A549 (cell line): ENCODE results near the gene AAK1. TPM values are rescaled to one million over a fixed set of nuclear protein-coding genes. Genes with fewer than 3 reads are reported as not detected.

Experiments
- ATAC-seq, 2 experiments: fragments of 200-7000 bp in 1 of 2; fragments of >200 bp in 1 of 2; cut with Nextera tagmentation in 1 of 2; cut with Tn5 transposase in 1 of 2; 3 replicates each; pipeline versions ENCODE4 v1.8.0 to v1.9.1; 2018 to 2020; ENCODE audit warnings: mild to moderate bottlenecking in 1 of 2, moderate library complexity in 1 of 2
- CTCF ChIA-PET: fragments of 300-600 bp; sonication (Branson Sonifier 250); formaldehyde crosslinking; extraction: SDS; loops from one replicate; lab custom pipeline; 2021; ENCODE audit warnings: antibody characterized with exemption, inconsistent platforms; lab: Yijun Ruan, JAX
- POLR2A ChIA-PET: fragments of 350-600 bp; formaldehyde crosslinking; extraction: SDS; loops from one replicate; lab custom pipeline; 2021; ENCODE audit warnings: antibody characterized with exemption, inconsistent platforms; lab: Yijun Ruan, JAX
- DNase-seq, 2 experiments: peaks; one replicate each; pipeline versions ENCODE4 v3.0.0 to v3.0.0-alpha.2; 2011 to 2016; ENCODE audit warnings: low read depth in 1 of 2, low spot score in 1 of 2
- FAIRE-seq: peaks from 2 replicates; lab custom pipeline; 2011; peaks lifted over from hg19 to GRCh38; lab: Jason Lieb, UNC
- H3K27ac ChIP-seq, 2 experiments: fragments of >200 bp; sonication (Bioruptor Twin); formaldehyde crosslinking; 3 replicates each; pipeline ENCODE4 v1.5.1; 2016 to 2017
- H3K4me1 ChIP-seq: fragments of >200 bp; sonication (Bioruptor Twin); formaldehyde crosslinking; 3 replicates; pipeline ENCODE4 v1.6.1; 2016
- H3K4me2 ChIP-seq: fragments of >200 bp; sonication (Bioruptor Twin); formaldehyde crosslinking; 3 replicates; pipeline ENCODE4 v1.6.1; 2016
- H3K4me3 ChIP-seq: fragments of >200 bp; sonication (Bioruptor Twin); formaldehyde crosslinking; 3 replicates; pipeline ENCODE4 v1.5.1; 2016
- H3K9me3 ChIP-seq: fragments of >200 bp; sonication (Bioruptor Twin); formaldehyde crosslinking; 3 replicates; pipeline ENCODE4 v1.6.1; 2016
- CHD2 ChIP-seq: fragments of 150-350 bp; IDR thresholded peaks from 2 replicates; pipeline ENCODE4 v1.6.1; 2014; ENCODE audit warnings: low read length; ENCODE audit not compliant: partially characterized antibody
- CHD4 ChIP-seq: fragments of 200-600 bp; sonication (generic); IDR thresholded peaks from 2 replicates; pipeline ENCODE4 v1.6.1; 2016; ENCODE audit warnings: antibody characterized with exemption, mild to moderate bottlenecking, borderline replicate concordance
- EHMT2 ChIP-seq: fragments of 200-600 bp; sonication (generic); IDR thresholded peaks from 2 replicates; pipeline ENCODE4 v1.6.1; 2016; ENCODE audit warnings: antibody characterized with exemption, low read depth, mild to moderate bottlenecking, moderate library complexity
- EP300 ChIP-seq, 2 experiments: fragments of >200 bp; sonication (Bioruptor Twin); formaldehyde crosslinking; IDR thresholded peaks; 2 replicates in 1 of 2; 3 replicates in 1 of 2; pipeline ENCODE4 v1.6.1; 2016 to 2017
- ESRRA ChIP-seq: fragments of 150-350 bp; IDR thresholded peaks from 2 replicates; pipeline ENCODE4 v1.6.1; 2014; ENCODE audit warnings: mild to moderate bottlenecking, low read length, borderline replicate concordance
- FOSB ChIP-seq: fragments of 250-450 bp; sonication (Bioruptor Pico); IDR thresholded peaks from 2 replicates; pipeline ENCODE4 v1.5.0; 2020; ENCODE audit warnings: mild to moderate bottlenecking, moderate library complexity
- FOXS1 ChIP-seq: fragments of 250-450 bp; sonication (Bioruptor Pico); IDR thresholded peaks from 2 replicates; pipeline ENCODE4 v1.5.0; 2020; ENCODE audit warnings: mild to moderate bottlenecking, moderate library complexity
- GATA3 ChIP-seq: IDR thresholded peaks from 2 replicates; pipeline ENCODE4 v1.6.1; 2012; ENCODE audit warnings: borderline replicate concordance
- HDAC2 ChIP-seq: fragments of 200-600 bp; sonication (generic); IDR thresholded peaks from 2 replicates; pipeline ENCODE4 v1.6.1; 2016
- HOXA7 ChIP-seq: fragments of 250-450 bp; sonication (Bioruptor Pico); IDR thresholded peaks from 2 replicates; pipeline ENCODE4 v1.5.0; 2020; ENCODE audit warnings: mild to moderate bottlenecking, moderate library complexity
- JUN ChIP-seq, 2 experiments: fragments of >200 bp; sonication (Bioruptor Twin); formaldehyde crosslinking; IDR thresholded peaks; 2 replicates in 1 of 2; 3 replicates in 1 of 2; pipeline ENCODE4 v1.6.1; 2016 to 2017
- KDM5A ChIP-seq: fragments of 200-600 bp; sonication (generic); IDR thresholded peaks from 2 replicates; pipeline ENCODE4 v1.6.1; 2016; ENCODE audit warnings: antibody characterized with exemption, mild to moderate bottlenecking
- MAZ ChIP-seq: fragments of 150-350 bp; IDR thresholded peaks from 2 replicates; pipeline ENCODE4 v1.6.1; 2014; ENCODE audit warnings: antibody characterized with exemption, low read depth, low read length, borderline replicate concordance
- PHF8 ChIP-seq: fragments of 200-600 bp; sonication (generic); IDR thresholded peaks from 2 replicates; pipeline ENCODE4 v1.6.1; 2016; ENCODE audit warnings: low read depth, mild to moderate bottlenecking, antibody characterized with exemption, moderate library complexity, borderline replicate concordance
- RCOR1 ChIP-seq: fragments of 150-350 bp; IDR thresholded peaks from 2 replicates; pipeline ENCODE4 v1.6.1; 2014; ENCODE audit warnings: antibody characterized with exemption, low read length, low read depth
- RFX5 ChIP-seq: fragments of 450-650 bp; IDR thresholded peaks from 2 replicates; pipeline ENCODE4 v1.7.1; 2014; ENCODE audit warnings: antibody characterized with exemption, mild to moderate bottlenecking, moderate library complexity
- RNF2 ChIP-seq: fragments of 200-600 bp; sonication (generic); IDR thresholded peaks from 2 replicates; pipeline ENCODE4 v1.6.1; 2016; ENCODE audit warnings: low read depth, mild to moderate bottlenecking, antibody characterized with exemption, moderate library complexity, borderline replicate concordance
- TP53 ChIP-seq: fragments of 250-450 bp; sonication (Bioruptor Pico); IDR thresholded peaks from 2 replicates; pipeline ENCODE4 v1.5.0; 2021; ENCODE audit warnings: mild to moderate bottlenecking, moderate library complexity
- ZFP36 ChIP-seq: fragments of 450-650 bp; IDR thresholded peaks from 2 replicates; pipeline ENCODE4 v1.6.1; 2014; ENCODE audit warnings: borderline replicate concordance; ENCODE audit not compliant: partially characterized antibody
- ZNF302 ChIP-seq: fragments of 250-450 bp; sonication (Bioruptor Pico); IDR thresholded peaks from 2 replicates; pipeline ENCODE4 v1.9.0; 2021; ENCODE audit warnings: inconsistent platforms, mild to moderate bottlenecking, moderate library complexity
- ZSCAN20 ChIP-seq: fragments of 250-450 bp; sonication (Bioruptor Pico); IDR thresholded peaks from 2 replicates; pipeline ENCODE4 v1.8.0; 2022; ENCODE audit warnings: mild to moderate bottlenecking, moderate library complexity
- WGBS: methylation state at CpG from one replicate; pipeline ENCODE4 v1.1.6; 2017; ENCODE audit errors: missing lambda C conversion rate; 5-methylcytosine and 5-hydroxymethylcytosine counted together
- polyA plus RNA-seq, 4 experiments: library from polyadenylated mRNA; depleted of rRNA in 3 of 4; stranded (reverse); fragments of >200 nt; fragmentation: RNase III in 1 of 4; extraction: RNeasy Plus Mini Kit Qiagen cat#74134 plus additional on column Dnase treatment in 1 of 4; gene quantifications; 2 replicates in 3 of 4; 3 replicates in 1 of 4; pipeline ENCODE4 v1.2.3, GENCODE V29; 2011 to 2017
- TF ChIP-seq, protein P1 (sequence below): IDR thresholded peaks from 2 replicates; pipeline ENCODE4 v1.6.1; 2012
- TF ChIP-seq, protein P2 (sequence below): IDR thresholded peaks from 2 replicates; pipeline ENCODE4 v1.6.1; 2012
- TF ChIP-seq, protein P3 (sequence below): fragments of >200 bp; sonication (Bioruptor Twin); formaldehyde crosslinking; IDR thresholded peaks from 3 replicates; pipeline ENCODE4 v1.6.1; 2016
- TF ChIP-seq, protein P4 (sequence below): fragments of 150-350 bp; IDR thresholded peaks from 2 replicates; pipeline ENCODE4 v1.6.1; 2014; ENCODE audit warnings: low read depth, mild to moderate bottlenecking, low read length
- TF ChIP-seq, protein P5 (sequence below): fragments of >200 bp; sonication (Bioruptor Twin); formaldehyde crosslinking; IDR thresholded peaks from 3 replicates; pipeline ENCODE4 v1.5.1; 2016
- TF ChIP-seq, protein P6 (sequence below): fragments of 250-450 bp; sonication (Bioruptor Pico); IDR thresholded peaks from 2 replicates; pipeline ENCODE4 v1.5.0; 2021; ENCODE audit warnings: mild to moderate bottlenecking, moderate library complexity, borderline replicate concordance

Gene AAK1
- polyA plus RNA-seq, 2 of the 4 experiments (the other 2 are of a cell fraction), result 15.9 to 25.7 TPM

DNA sequence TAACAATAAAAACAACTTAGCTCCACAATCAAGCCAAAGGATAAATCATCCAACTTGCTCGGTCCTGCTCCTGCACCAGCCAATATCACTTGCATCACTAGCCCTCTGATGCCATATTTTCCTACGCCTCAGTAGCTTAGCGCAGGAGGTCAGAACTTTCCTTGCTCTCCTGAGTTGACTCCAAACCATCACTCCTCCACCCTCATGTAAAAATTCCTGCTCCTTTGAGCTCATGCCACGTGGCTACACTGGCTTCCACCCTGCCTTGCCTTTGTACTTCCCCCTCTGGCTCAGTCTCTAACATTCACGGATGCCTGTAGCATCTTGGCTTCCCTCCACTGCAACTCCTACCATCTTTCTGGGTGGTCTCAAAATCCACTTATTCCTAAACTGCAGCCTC is 25.2 kb downstream of the AAK1 start (continued):
- TF ChIP-seq, protein P1, sequence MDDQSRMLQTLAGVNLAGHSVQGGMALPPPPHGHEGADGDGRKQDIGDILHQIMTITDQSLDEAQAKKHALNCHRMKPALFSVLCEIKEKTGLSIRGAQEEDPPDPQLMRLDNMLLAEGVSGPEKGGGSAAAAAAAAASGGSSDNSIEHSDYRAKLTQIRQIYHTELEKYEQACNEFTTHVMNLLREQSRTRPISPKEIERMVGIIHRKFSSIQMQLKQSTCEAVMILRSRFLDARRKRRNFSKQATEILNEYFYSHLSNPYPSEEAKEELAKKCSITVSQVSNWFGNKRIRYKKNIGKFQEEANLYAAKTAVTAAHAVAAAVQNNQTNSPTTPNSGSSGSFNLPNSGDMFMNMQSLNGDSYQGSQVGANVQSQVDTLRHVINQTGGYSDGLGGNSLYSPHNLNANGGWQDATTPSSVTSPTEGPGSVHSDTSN, result no peak
- TF ChIP-seq ESRRA, result no peak

DNA sequence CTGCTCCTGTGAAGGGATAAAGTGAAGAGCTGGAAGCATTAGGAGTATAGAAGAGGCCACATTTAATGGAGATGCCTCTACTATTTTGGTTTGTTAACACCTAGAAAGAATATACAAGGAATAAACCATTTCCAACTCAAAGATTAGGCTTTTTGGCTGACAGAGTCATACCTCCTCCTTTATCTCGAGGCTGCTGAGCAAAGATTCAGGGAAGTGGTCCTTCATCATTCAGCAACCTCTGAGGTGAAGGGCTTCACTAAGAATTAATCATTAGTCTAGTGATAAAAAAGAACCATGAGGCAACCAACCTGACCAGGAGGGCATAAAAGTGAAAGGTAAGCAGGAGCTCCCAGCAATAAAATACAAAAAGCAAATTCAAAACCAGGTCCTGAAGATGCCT is 25.8 kb downstream of the AAK1 start:
- H3K9me3 ChIP-seq, result no peaks in the 10 kb centered on the region
- ChIA-PET POLR2A (no interaction called here), CTCF (interaction anchor here (0.6 to 2.7 kb wide), 4 partner anchors 32 to 453 kb away, joined by 3 to 10 read pairs (median 4); no protein-coding TSS in a partner anchor)
- no peak for TF ChIP-seq CHD4
- no peak for TF ChIP-seq ZFP36
- no peak for TF ChIP-seq JUN (IDR thresholded peaks at IDR 0.05)
- TF ChIP-seq FOXS1, result no peak
- TF ChIP-seq, protein P2, sequence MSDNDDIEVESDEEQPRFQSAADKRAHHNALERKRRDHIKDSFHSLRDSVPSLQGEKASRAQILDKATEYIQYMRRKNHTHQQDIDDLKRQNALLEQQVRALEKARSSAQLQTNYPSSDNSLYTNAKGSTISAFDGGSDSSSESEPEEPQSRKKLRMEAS, result no peak
- no peak for TF ChIP-seq RCOR1
- TF ChIP-seq KDM5A, result no peak
- no peak for TF ChIP-seq MAZ
- no peak for TF ChIP-seq EHMT2
- no peak overlapping the region for H3K4me2 ChIP-seq
- DNase-seq, result no peak
- no peak for FAIRE-seq
- peaks cover 19% of the 10 kb centered on the region for H3K4me1 ChIP-seq
- 90% methylated on average over 1 of the region's 1 CpG for WGBS
- no peak overlapping the region for H3K4me3 ChIP-seq
- H3K27ac ChIP-seq, result no peak overlapping the region
- ATAC-seq, result no peak

DNA sequence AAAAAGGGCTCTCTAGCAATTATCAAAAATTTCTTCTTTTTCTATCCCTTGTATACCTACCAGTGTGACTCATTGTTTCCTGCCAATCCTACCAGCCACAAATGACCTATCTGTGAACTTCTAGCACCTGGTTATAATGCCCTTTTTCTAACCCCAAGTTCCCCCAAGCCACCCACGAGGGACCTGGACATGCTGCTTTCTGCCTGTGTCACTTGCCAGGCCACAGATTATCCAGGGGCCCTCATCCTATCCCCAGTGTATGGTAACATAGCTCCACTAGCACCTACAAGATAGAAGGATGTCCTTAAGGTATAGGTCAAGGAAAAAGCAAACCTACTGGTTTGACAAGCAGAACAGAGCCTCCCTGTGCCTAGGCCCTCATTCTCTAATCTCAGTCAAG is 26.8 kb downstream of the AAK1 start:
- TF ChIP-seq ZFP36 (no peak), HOXA7 (CRISPR knock-in tag) (no peak), PHF8 (no peak), ZSCAN20 (CRISPR knock-in tag) (no peak), RNF2 (no peak), GATA3 (no peak), EP300 (IDR thresholded peaks at IDR 0.05) (no peak), ZNF302 (CRISPR knock-in tag) (no peak), RCOR1 (no peak), FOSB (CRISPR knock-in tag) (no peak), KDM5A (no peak), HDAC2 (no peak), RFX5 (no peak), CHD2 (no peak), TP53 (no peak)
- TF ChIP-seq, protein P3, sequence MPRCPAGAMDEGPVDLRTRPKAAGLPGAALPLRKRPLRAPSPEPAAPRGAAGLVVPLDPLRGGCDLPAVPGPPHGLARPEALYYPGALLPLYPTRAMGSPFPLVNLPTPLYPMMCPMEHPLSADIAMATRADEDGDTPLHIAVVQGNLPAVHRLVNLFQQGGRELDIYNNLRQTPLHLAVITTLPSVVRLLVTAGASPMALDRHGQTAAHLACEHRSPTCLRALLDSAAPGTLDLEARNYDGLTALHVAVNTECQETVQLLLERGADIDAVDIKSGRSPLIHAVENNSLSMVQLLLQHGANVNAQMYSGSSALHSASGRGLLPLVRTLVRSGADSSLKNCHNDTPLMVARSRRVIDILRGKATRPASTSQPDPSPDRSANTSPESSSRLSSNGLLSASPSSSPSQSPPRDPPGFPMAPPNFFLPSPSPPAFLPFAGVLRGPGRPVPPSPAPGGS, result no peak
- TF ChIP-seq, protein P4, sequence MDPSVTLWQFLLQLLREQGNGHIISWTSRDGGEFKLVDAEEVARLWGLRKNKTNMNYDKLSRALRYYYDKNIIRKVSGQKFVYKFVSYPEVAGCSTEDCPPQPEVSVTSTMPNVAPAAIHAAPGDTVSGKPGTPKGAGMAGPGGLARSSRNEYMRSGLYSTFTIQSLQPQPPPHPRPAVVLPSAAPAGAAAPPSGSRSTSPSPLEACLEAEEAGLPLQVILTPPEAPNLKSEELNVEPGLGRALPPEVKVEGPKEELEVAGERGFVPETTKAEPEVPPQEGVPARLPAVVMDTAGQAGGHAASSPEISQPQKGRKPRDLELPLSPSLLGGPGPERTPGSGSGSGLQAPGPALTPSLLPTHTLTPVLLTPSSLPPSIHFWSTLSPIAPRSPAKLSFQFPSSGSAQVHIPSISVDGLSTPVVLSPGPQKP, result no peak
- TF ChIP-seq, protein P5, sequence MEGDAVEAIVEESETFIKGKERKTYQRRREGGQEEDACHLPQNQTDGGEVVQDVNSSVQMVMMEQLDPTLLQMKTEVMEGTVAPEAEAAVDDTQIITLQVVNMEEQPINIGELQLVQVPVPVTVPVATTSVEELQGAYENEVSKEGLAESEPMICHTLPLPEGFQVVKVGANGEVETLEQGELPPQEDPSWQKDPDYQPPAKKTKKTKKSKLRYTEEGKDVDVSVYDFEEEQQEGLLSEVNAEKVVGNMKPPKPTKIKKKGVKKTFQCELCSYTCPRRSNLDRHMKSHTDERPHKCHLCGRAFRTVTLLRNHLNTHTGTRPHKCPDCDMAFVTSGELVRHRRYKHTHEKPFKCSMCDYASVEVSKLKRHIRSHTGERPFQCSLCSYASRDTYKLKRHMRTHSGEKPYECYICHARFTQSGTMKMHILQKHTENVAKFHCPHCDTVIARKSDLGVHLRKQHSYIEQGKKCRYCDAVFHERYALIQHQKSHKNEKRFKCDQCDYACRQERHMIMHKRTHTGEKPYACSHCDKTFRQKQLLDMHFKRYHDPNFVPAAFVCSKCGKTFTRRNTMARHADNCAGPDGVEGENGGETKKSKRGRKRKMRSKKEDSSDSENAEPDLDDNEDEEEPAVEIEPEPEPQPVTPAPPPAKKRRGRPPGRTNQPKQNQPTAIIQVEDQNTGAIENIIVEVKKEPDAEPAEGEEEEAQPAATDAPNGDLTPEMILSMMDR, result no peak
- TF ChIP-seq, protein P6, sequence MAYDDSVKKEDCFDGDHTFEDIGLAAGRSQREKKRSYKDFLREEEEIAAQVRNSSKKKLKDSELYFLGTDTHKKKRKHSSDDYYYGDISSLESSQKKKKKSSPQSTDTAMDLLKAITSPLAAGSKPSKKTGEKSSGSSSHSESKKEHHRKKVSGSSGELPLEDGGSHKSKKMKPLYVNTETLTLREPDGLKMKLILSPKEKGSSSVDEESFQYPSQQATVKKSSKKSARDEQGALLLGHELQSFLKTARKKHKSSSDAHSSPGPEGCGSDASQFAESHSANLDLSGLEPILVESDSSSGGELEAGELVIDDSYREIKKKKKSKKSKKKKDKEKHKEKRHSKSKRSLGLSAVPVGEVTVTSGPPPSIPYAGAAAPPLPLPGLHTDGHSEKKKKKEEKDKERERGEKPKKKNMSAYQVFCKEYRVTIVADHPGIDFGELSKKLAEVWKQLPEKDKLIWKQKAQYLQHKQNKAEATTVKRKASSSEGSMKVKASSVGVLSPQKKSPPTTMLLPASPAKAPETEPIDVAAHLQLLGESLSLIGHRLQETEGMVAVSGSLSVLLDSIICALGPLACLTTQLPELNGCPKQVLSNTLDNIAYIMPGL (CRISPR knock-in tag), result no peak
- TF ChIP-seq, all 56 proteins: peak for 0
- FAIRE-seq (no peak), ATAC-seq (no peak), DNase-seq (no peak)
- ChIA-PET CTCF (interaction anchor here (0.5 to 2.7 kb wide), 3 partner anchors 52 to 106 kb away, joined by 3 to 10 read pairs (median 5); no protein-coding TSS in a partner anchor), POLR2A (no interaction called here)
- H3K27ac ChIP-seq, result no peak overlapping the region
- peaks cover 19% of the 10 kb centered on the region for H3K4me1 ChIP-seq
- no peak overlapping the region for H3K4me3 ChIP-seq
- WGBS, result 12% methylated on average over 1 of the region's 1 CpG
- H3K4me2 ChIP-seq, result no peak overlapping the region; the same call in 2 of the 3 replicates
- no peaks in the 10 kb centered on the region for H3K9me3 ChIP-seq
